ENCODE data around the gene TSSK3. TPM values are rescaled to one million over a fixed set of nuclear protein-coding genes. Genes with fewer than 3 reads are reported as not detected.
"Not testable (repeated sequence)": the region's sequence is repeated elsewhere in the genome, so short reads cannot be mapped to it uniquely, and the experiment has no call there.

Gene TSSK3
- total RNA-seq, 1 donor: not detected

GRCh38 chr1:32351399-32352238 lies 10.7 kb upstream of the TSSK3 start:
- H3K4me3 ChIP-seq (ENCODE audit: low read length): peak overlapping the region; percentile 48

GRCh38 chr1:32352239-32352745 lies 10.0 kb upstream of the TSSK3 start:
- H3K4me3 ChIP-seq (ENCODE audit: low read length): peak overlapping the region; percentile 48
- peaks cover 52% of the 10 kb centered on the region for H3K4me1 ChIP-seq (ENCODE audit: insufficient read depth, low read length)
- H3K9me3 ChIP-seq (ENCODE audit: low read depth, low read length): no peaks in the 10 kb centered on the region

More at GRCh38 chr1:32351399-32352238, 10.7 kb upstream of the TSSK3 start:
- Histone ChIP-seq H3K9me3 (ENCODE audit: low read depth, low read length) (no peaks in the 10 kb centered on the region), H3K4me1 (ENCODE audit: insufficient read depth, low read length) (peaks cover 52% of the 10 kb centered on the region), H3K27me3 (ENCODE audit: insufficient read depth, low read length) (no peaks in the 10 kb centered on the region)

GRCh38 chr1:32352831-32353383 lies 9.4 kb upstream of the TSSK3 start:
- Histone ChIP-seq H3K9me3 (ENCODE audit: low read depth, low read length) (no peaks in the 10 kb centered on the region), H3K4me1 (ENCODE audit: insufficient read depth, low read length) (peaks cover 52% of the 10 kb centered on the region), H3K4me3 (ENCODE audit: low read length) (no peak overlapping the region), H3K27me3 (ENCODE audit: insufficient read depth, low read length) (no peaks in the 10 kb centered on the region)

More at GRCh38 chr1:32352239-32352745, 10.0 kb upstream of the TSSK3 start:
- H3K27me3 ChIP-seq (ENCODE audit: insufficient read depth, low read length): no peaks in the 10 kb centered on the region

GRCh38 chr1:32353431-32353830 lies 8.9 kb upstream of the TSSK3 start:
- Histone ChIP-seq H3K4me3 (ENCODE audit: low read length) (no peak overlapping the region), H3K4me1 (ENCODE audit: insufficient read depth, low read length) (peaks cover 49% of the 10 kb centered on the region), H3K27me3 (ENCODE audit: insufficient read depth, low read length) (no peaks in the 10 kb centered on the region), H3K9me3 (ENCODE audit: low read depth, low read length) (no peaks in the 10 kb centered on the region)

GRCh38 chr1:32353886-32354570 lies 8.3 kb upstream of the TSSK3 start:
- Histone ChIP-seq H3K4me3 (ENCODE audit: low read length) (no peak overlapping the region), H3K9me3 (ENCODE audit: low read depth, low read length) (no peaks in the 10 kb centered on the region), H3K4me1 (ENCODE audit: insufficient read depth, low read length) (peaks cover 43% of the 10 kb centered on the region), H3K27me3 (ENCODE audit: insufficient read depth, low read length) (no peaks in the 10 kb centered on the region)

- H3K4me1 ChIP-seq (ENCODE audit: insufficient read depth, low read length): peaks cover 39% of the 10 kb centered on the region
- H3K4me3 ChIP-seq (ENCODE audit: low read length); H3K9me3 ChIP-seq (ENCODE audit: low read depth, low read length); H3K27me3 ChIP-seq (ENCODE audit: insufficient read depth, low read length): not testable (repeated sequence)
Measured at GRCh38 chr1:32355778-32356177, 6.6 kb upstream of the TSSK3 start.

- H3K9me3 ChIP-seq (ENCODE audit: low read depth, low read length): no peaks in the 10 kb centered on the region
- H3K27me3 ChIP-seq (ENCODE audit: insufficient read depth, low read length): no peaks in the 10 kb centered on the region
- no peak overlapping the region for H3K4me3 ChIP-seq (ENCODE audit: low read length)
- peaks cover 37% of the 10 kb centered on the region for H3K4me1 ChIP-seq (ENCODE audit: insufficient read depth, low read length)
Measured at GRCh38 chr1:32356478-32356877, 5.9 kb upstream of the TSSK3 start.

- no peaks in the 10 kb centered on the region for H3K9me3 ChIP-seq (ENCODE audit: low read depth, low read length)
- H3K27me3 ChIP-seq (ENCODE audit: insufficient read depth, low read length): no peaks in the 10 kb centered on the region
- H3K4me1 ChIP-seq (ENCODE audit: insufficient read depth, low read length): peaks cover 37% of the 10 kb centered on the region
- no peak overlapping the region for H3K4me3 ChIP-seq (ENCODE audit: low read length)
Measured at GRCh38 chr1:32357614-32358013, 4.7 kb upstream of the TSSK3 start.

- no peak overlapping the region for H3K4me3 ChIP-seq (ENCODE audit: low read length)
- peaks cover 31% of the 10 kb centered on the region for H3K4me1 ChIP-seq (ENCODE audit: insufficient read depth, low read length)
- H3K27me3 ChIP-seq (ENCODE audit: insufficient read depth, low read length): no peaks in the 10 kb centered on the region
- H3K9me3 ChIP-seq (ENCODE audit: low read depth, low read length): no peaks in the 10 kb centered on the region
Measured at GRCh38 chr1:32358435-32358834, 3.9 kb upstream of the TSSK3 start.

GRCh38 chr1:32361308-32361673 lies 1.0 kb upstream of the TSSK3 start:
- H3K27me3 ChIP-seq (ENCODE audit: insufficient read depth, low read length): no peaks in the 10 kb centered on the region
- peaks cover 27% of the 10 kb centered on the region for H3K4me1 ChIP-seq (ENCODE audit: insufficient read depth, low read length)
- no peaks in the 10 kb centered on the region for H3K9me3 ChIP-seq (ENCODE audit: low read depth, low read length)
- no peak overlapping the region for H3K4me3 ChIP-seq (ENCODE audit: low read length)

- Histone ChIP-seq H3K4me3 (ENCODE audit: low read length) (no peak overlapping the region), H3K27me3 (ENCODE audit: insufficient read depth, low read length) (no peaks in the 10 kb centered on the region), H3K4me1 (ENCODE audit: insufficient read depth, low read length) (peaks cover 27% of the 10 kb centered on the region), H3K9me3 (ENCODE audit: low read depth, low read length) (no peaks in the 10 kb centered on the region)
Measured at GRCh38 chr1:32361674-32362473, 465 bp upstream of the TSSK3 start.

- Histone ChIP-seq H3K27me3 (ENCODE audit: insufficient read depth, low read length) (no peaks in the 10 kb centered on the region), H3K9me3 (ENCODE audit: low read depth, low read length) (no peaks in the 10 kb centered on the region), H3K4me3 (ENCODE audit: low read length) (no peak overlapping the region)
Measured at GRCh38 chr1:32363713-32364112, 1.4 kb downstream of the TSSK3 start.

GRCh38 chr1:32364836-32365235 lies 2.5 kb downstream of the TSSK3 start:
- H3K27me3 ChIP-seq (ENCODE audit: insufficient read depth, low read length): no peaks in the 10 kb centered on the region
- no peaks in the 10 kb centered on the region for H3K9me3 ChIP-seq (ENCODE audit: low read depth, low read length)
- H3K4me3 ChIP-seq (ENCODE audit: low read length): no peak overlapping the region
- H3K4me1 ChIP-seq (ENCODE audit: insufficient read depth, low read length): peaks cover 21% of the 10 kb centered on the region

More at GRCh38 chr1:32363713-32364112, 1.4 kb downstream of the TSSK3 start:
- H3K4me1 ChIP-seq (ENCODE audit: insufficient read depth, low read length): peaks cover 27% of the 10 kb centered on the region

- peaks cover 15% of the 10 kb centered on the region for H3K4me1 ChIP-seq (ENCODE audit: insufficient read depth, low read length)
- H3K4me3 ChIP-seq (ENCODE audit: low read length): no peak overlapping the region
- H3K27me3 ChIP-seq (ENCODE audit: insufficient read depth, low read length): no peaks in the 10 kb centered on the region
- H3K9me3 ChIP-seq (ENCODE audit: low read depth, low read length): no peaks in the 10 kb centered on the region
Measured at GRCh38 chr1:32365445-32365844, 3.1 kb downstream of the TSSK3 start.

Data from mononuclear cell (primary cell).